HG03045 (cell line): ENCODE results near the gene PRR5.
"Not testable (repeated sequence)": the region's sequence is repeated elsewhere in the genome, so short reads cannot be mapped to it uniquely, and the experiment has no call there.

Source experiments
- ATAC-seq: cut with Tn5 transposase; IDR thresholded peaks from one replicate; pipeline ENCODE4 v1.9.1; 2021; ENCODE audit warnings: mild to moderate bottlenecking, moderate library complexity; ENCODE audit not compliant: unreplicated experiment

PRR5 gene, protein sequence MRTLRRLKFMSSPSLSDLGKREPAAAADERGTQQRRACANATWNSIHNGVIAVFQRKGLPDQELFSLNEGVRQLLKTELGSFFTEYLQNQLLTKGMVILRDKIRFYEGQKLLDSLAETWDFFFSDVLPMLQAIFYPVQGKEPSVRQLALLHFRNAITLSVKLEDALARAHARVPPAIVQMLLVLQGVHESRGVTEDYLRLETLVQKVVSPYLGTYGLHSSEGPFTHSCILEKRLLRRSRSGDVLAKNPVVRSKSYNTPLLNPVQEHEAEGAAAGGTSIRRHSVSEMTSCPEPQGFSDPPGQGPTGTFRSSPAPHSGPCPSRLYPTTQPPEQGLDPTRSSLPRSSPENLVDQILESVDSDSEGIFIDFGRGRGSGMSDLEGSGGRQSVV

DNA sequence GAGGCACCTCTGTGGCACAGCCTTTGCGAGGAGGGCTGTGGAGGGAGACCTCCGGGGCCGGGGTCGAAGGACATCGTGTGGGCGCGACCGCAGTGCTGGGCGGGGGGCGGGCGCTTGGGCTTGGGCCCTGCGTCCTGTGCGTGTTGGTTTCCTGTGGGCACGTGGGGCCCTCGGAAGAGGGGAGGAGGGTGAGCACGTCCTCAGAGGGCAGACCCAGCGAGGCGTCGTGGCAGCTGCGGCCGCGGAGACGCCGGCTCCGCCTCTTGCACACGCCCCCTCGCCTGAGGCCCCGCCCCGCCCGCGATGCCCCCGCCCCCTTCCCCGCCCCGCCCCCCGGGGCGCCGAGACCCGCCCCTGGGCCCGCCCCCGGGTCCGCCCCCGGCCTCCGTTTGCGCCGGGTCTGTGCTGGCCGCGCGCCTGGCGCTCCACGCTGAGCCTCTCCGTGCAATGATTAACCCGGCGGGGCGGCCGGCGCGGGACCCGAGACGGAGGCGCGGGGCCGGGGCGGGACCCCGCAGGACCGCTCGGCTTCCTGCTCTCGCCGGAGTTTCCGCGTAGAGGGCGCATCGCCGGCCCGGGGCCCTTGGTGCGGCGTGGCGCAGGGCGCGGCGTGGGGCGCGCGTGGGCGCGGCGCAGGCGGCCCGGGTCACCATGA is at the start of gene PRR5:
TSS of gene PRR5 (plus strand) at position 381 of the 655 bp plus-strand sequence. CDS start at position 652, 271 bp downstream.
- peak; percentile 61 for ATAC-seq

- ATAC-seq, result not testable (repeated sequence)
Measured at GRCh38 chr22:44652866-44653265, 49.1 kb upstream of the PRR5 start.

- ATAC-seq, result no peak
Measured at GRCh38 chr22:44658311-44658953, 43.6 kb upstream of the PRR5 start.

GRCh38 chr22:44659140-44659539 is 42.9 kb upstream of the PRR5 start:
- no peak for ATAC-seq

- no peak for ATAC-seq
Measured at GRCh38 chr22:44660051-44660830, 41.8 kb upstream of the PRR5 start.

GRCh38 chr22:44661070-44661469 is 40.9 kb upstream of the PRR5 start:
- ATAC-seq, result no peak

DNA sequence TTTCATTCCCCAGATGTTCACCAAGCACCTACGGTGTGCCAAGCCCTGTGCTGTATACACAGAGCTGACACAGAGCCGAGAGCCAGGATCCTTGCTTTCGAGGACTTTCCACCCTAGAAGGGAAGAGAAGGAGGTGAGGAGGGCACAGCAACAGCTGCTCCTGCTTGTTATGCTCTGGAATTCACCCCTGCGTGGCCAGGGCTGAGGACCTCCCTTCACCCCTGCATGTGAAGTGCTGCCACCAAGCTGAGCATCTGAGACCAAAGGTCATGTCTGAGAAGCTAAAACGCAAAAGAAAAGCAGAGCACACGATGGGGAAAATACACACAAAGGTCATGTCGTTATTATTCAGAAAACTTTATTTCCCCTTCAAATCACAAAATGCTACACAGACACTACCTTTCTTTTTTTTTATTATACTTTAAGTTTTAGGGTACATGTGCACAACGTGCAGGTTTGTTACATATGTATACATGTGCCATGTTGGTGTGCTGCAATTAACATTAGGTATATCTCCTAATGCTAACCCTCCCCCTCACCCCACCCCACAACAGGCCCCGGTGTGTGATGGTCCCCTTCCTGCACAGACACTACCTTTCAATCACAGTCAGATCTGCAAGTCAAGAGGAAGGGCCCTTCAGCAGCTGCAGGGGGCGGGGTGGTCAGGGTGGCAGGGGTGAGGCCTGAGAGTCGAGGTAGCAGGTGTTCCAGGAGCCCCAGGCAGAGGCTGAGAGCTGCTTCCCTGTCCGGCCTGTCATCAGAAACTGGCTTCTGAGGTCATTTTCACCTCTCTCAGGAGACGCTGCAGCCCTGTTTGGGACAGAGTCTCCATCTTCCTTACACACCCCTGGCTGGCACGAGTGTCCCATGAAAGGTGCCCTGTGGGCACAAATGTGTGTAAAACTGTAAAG is 40.1 kb upstream of the PRR5 start:
- ATAC-seq, result no peak

DNA sequence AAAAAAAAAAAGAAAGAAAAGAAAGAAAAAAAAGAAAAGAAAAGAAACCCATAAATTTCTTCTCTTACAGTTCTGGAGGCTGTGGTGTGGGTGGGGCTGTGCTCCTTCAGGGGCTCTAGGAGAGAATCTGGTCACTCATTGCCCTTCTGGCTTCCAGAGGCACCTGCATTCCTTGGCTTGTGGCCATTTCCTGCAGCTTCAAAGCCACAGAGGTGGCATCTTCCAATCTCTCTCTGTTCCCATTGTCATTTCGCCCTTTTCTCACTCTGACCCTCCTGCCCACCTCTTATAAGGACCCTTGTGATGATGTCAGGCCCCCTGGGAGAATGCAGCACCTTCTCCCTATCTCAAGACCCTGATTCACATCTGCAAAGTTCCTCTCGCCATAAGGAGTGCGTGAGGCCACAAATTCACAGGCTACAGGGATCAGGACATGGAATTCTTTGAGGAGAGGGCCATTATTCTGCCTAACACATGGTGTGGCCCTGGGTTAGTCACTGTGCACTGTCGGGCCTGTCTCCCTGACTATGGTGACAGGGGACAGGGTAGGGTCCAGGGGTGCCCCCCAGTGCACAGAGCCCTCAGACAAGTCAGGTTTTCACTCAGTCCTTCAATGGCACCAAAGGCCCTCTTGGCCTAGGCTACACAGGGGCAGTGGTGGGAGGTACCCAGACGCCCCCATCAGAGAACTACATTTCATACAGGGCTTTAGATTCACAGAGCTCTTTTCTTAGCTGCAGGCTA is 38.6 kb upstream of the PRR5 start:
- no peak for ATAC-seq

GRCh38 chr22:44664149-44664548 is 37.9 kb upstream of the PRR5 start:
- ATAC-seq, result no peak

- no peak for ATAC-seq
Measured at GRCh38 chr22:44665115-44665514, 36.9 kb upstream of the PRR5 start.

DNA sequence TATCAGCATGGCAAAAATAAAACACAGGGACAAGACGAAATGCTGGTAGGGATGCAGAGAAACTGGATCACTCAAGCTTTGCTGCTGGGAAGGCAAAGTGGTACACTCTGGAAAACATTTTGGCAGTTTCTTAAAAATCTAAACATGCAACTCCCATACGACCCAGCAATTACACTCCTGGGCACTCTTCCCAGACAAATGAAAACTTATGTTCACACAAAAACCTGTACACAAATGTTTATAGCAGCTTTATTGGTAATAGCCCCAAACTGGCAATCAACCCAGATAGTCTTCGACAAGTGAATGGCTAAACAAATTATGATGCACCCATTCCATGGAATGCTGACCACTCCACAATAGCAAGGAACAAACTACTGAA is 35.8 kb upstream of the PRR5 start:
- no peak for ATAC-seq

- ATAC-seq, result no peak
Measured at GRCh38 chr22:44667276-44667675, 34.7 kb upstream of the PRR5 start.

- no peak for ATAC-seq
Measured at GRCh38 chr22:44667829-44668189, 34.2 kb upstream of the PRR5 start.

DNA sequence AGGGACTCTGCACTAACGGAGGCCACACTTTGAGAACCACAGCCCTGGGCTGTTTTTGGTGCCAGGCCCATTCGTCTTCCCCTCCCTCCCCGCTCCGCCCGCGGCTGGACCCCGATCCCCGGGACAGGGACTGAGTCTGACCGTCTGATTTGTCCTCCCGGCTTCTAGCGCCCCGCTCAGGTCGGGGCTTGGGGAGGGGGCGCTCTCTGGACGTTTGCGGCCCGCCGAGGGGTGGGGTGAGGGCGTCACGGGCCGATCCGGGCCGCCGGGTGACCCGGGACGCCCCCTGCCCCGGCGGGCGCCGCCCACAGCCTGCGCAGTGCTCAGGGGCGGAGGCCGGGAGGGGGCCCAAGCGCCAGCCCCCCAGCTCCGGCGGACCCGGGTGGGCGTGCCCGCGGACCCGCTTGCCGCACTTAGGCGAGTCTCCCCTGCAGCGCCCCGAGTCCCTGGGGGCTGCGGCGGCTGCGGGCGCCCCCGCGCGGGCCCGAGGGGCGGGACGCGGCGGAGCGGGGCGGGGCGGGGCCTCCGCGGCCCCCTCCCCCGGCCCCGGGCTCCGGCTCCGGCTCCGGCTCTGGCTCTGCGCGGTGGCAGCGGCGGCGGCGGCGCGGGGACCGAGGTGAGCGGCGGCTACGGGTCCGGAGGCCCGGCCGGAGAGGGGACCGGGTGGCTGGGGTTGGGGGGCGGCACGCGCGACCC is 33.7 kb upstream of the PRR5 start:
- ATAC-seq, result no peak

DNA sequence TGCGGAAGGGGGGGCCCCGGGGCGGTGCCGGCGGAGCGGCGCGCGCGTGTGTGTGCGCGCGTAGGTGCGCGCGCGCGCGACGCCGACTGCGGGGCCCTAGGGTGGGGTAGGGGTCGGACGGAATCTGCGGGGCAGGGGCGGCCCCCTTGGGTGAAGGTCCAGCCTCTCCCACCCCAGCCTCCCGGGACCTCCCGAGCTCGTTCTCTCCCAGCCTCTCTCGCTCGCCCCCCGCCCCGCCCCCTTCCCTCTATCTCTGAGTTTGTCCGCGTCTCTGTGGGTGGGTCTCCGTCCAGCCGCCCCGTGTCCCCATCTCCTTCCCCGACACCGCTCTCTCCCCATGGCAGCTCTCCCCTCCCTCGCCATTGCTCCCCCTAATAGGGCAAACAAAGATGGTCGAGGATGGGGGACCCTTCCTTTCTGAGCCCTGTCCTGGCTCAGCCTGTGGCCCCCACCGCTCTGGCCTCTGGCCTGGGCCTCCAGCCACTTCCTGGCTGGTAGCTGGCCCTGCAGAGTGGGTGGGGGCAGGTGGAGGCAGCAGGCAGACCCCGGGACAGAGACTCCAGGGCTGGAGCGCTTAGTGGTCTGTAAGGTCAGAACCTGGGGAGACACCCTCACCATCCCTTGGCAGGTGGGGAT is 33.0 kb upstream of the PRR5 start:
- ATAC-seq, result no peak

DNA sequence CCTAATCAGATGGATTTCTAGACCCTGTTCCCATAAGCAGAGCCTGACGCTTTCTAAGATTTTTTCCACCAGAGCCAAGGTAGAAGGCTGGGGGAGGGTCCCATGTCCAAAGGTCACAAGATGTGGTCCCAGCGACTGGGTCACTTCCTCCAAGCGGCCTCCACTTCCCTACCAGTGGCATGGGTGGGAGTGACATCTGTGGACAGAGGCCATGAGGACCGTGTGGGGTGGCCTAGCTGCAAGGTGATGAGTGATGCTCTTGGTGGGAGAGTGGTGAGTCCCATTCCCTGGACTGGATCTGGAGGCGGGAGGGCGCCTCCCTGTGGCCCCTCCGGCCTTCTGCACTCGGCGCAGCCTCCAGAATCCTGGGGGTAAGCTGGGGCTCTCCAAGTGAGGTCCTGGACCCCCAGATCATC is 32.4 kb upstream of the PRR5 start:
- ATAC-seq, result no peak

DNA sequence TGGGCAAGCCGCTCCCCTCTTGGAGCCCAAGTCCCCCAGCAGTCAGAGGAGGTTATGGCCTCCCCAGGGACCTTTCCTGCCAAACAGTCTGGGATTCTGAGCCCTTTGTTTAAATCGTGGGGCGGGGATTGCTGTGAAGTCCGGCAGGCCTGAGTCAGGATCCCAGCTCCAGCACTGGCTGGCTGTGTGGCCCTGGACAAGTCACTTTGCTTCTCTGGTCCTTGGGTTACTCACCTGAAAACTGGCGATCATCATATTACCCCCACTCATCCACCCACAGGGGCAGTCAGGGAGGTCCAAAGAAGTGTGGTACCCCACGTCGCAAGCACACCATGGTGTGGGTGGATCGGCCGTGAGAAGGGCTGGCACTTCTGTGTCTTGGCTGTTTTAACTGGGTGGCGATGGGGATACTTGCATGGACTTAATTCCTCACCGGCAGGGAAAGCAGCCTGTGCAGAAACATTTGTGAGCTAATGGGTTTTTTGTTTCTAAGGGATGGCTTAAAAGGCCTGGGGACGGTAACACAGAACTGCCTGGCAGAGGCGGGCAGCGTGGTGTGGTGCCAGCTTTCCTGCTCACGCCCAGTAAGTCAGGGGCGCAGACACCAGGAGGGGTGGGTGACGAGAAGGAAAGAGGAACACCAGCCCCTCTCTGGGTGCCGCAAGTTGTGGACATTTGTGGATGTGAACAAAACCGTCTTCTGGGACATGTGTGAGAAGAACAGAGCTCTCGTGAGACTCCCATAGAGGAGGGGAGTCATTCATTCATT is 31.6 kb upstream of the PRR5 start:
- ATAC-seq, result no peak

DNA sequence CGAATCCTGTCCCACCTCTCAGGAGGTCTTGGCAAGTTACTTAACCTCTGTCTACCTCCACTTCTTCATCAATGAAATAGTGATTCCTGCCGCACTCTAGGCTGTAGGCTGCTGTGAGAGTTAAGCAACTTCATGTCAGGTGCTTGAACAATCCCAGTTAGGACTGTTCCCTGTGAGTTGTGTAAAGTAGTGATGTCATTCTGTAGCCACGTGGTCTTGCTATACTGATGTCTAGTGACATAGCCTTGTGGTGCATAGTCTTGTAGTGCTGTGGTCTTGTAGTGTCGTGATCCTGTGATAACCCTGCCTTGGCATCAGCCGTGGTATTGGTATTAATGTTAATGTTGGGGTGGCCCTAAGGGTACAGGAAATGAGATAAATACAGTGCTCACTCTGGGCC is 30.3 kb upstream of the PRR5 start:
- ATAC-seq, result no peak
